Activated naive CD4-positive, alpha-beta T cell treated with anti-CD3 and anti-CD28 coated beads, Interleukin-2, amount 50 U/mL, for 24 hours (primary cell): ENCODE results near the gene TLR3.

Experiments used
- H3K27ac Mint-ChIP-seq: one replicate; pipeline ENCODE4 v1.8.0; 2021; ENCODE audit warnings: mild to moderate bottlenecking, mixed read lengths
- H3K27me3 Mint-ChIP-seq: one replicate; pipeline ENCODE4 v1.8.0; 2021; ENCODE audit warnings: mixed read lengths
- H3K36me3 Mint-ChIP-seq: one replicate; pipeline ENCODE4 v1.8.0; 2021; ENCODE audit warnings: mixed read lengths
- H3K4me1 Mint-ChIP-seq: one replicate; pipeline ENCODE4 v1.8.0; 2021; ENCODE audit warnings: mixed read lengths
- H3K4me3 Mint-ChIP-seq: one replicate; pipeline ENCODE4 v1.8.0; 2021; ENCODE audit warnings: mild to moderate bottlenecking, mixed read lengths
- H3K9me3 Mint-ChIP-seq: one replicate; pipeline ENCODE4 v1.8.0; 2021; ENCODE audit warnings: mixed read lengths

The TLR3 gene

GRCh38 chr4:186109245-186109644 lies 40.3 kb downstream of the TLR3 start:
- Mint-ChIP-seq H3K27ac (no peak overlapping the region), H3K36me3 (no peaks in the 10 kb centered on the region), H3K9me3 (no peaks in the 10 kb centered on the region), H3K4me3 (no peak overlapping the region), H3K4me1 (peaks cover 13% of the 10 kb centered on the region), H3K27me3 (peaks cover 24% of the 10 kb centered on the region)

GRCh38 chr4:186116697-186117096 lies 47.7 kb downstream of the TLR3 start:
- Mint-ChIP-seq H3K36me3 (no peaks in the 10 kb centered on the region), H3K4me3 (no peak overlapping the region), H3K27ac (no peak overlapping the region), H3K9me3 (no peaks in the 10 kb centered on the region), H3K4me1 (no peaks in the 10 kb centered on the region), H3K27me3 (peaks cover 6% of the 10 kb centered on the region)

- H3K27me3 Mint-ChIP-seq: peaks cover 6% of the 10 kb centered on the region
- no peaks in the 10 kb centered on the region for H3K9me3 Mint-ChIP-seq
- H3K36me3 Mint-ChIP-seq: no peaks in the 10 kb centered on the region
- no peaks in the 10 kb centered on the region for H3K4me1 Mint-ChIP-seq
- H3K27ac Mint-ChIP-seq: no peak overlapping the region
- H3K4me3 Mint-ChIP-seq: no peak overlapping the region
These were observed 49.6 kb downstream of the TLR3 start for GRCh38 chr4:186118582-186118981.

- Mint-ChIP-seq H3K27me3 (peaks cover 6% of the 10 kb centered on the region), H3K4me1 (no peaks in the 10 kb centered on the region), H3K4me3 (no peak overlapping the region), H3K9me3 (no peaks in the 10 kb centered on the region), H3K36me3 (no peaks in the 10 kb centered on the region), H3K27ac (no peak overlapping the region)
These were observed 52.1 kb downstream of the TLR3 start for GRCh38 chr4:186121057-186121456.

- H3K27me3 Mint-ChIP-seq: no peaks in the 10 kb centered on the region
These were observed 59.9 kb downstream of the TLR3 start for GRCh38 chr4:186128842-186129241.

GRCh38 chr4:186131935-186132334 lies 63.0 kb downstream of the TLR3 start:
- Mint-ChIP-seq H3K4me3 (no peak overlapping the region), H3K36me3 (no peaks in the 10 kb centered on the region), H3K4me1 (peaks cover 3% of the 10 kb centered on the region), H3K9me3 (no peaks in the 10 kb centered on the region), H3K27ac (no peak overlapping the region), H3K27me3 (no peaks in the 10 kb centered on the region)

More at GRCh38 chr4:186128842-186129241, 59.9 kb downstream of the TLR3 start:
- Mint-ChIP-seq H3K27ac (no peak overlapping the region), H3K36me3 (no peaks in the 10 kb centered on the region), H3K4me1 (no peaks in the 10 kb centered on the region), H3K9me3 (no peaks in the 10 kb centered on the region), H3K4me3 (no peak overlapping the region)

GRCh38 chr4:186132577-186133242 lies 63.8 kb downstream of the TLR3 start:
- Mint-ChIP-seq H3K4me1 (peaks cover 3% of the 10 kb centered on the region), H3K4me3 (no peak overlapping the region), H3K27me3 (no peaks in the 10 kb centered on the region), H3K9me3 (no peaks in the 10 kb centered on the region), H3K27ac (no peak overlapping the region), H3K36me3 (no peaks in the 10 kb centered on the region)

- no peaks in the 10 kb centered on the region for H3K9me3 Mint-ChIP-seq
- no peaks in the 10 kb centered on the region for H3K36me3 Mint-ChIP-seq
- no peak overlapping the region for H3K27ac Mint-ChIP-seq
- peaks cover 3% of the 10 kb centered on the region for H3K4me1 Mint-ChIP-seq
- H3K4me3 Mint-ChIP-seq: no peak overlapping the region
- H3K27me3 Mint-ChIP-seq: no peaks in the 10 kb centered on the region
These were observed 65.3 kb downstream of the TLR3 start for GRCh38 chr4:186134257-186134656.

- Mint-ChIP-seq H3K4me1 (peaks cover 3% of the 10 kb centered on the region), H3K27me3 (no peaks in the 10 kb centered on the region), H3K36me3 (no peaks in the 10 kb centered on the region), H3K27ac (no peak overlapping the region), H3K9me3 (no peaks in the 10 kb centered on the region), H3K4me3 (no peak overlapping the region)
These were observed 65.9 kb downstream of the TLR3 start for GRCh38 chr4:186134861-186135260.

- no peaks in the 10 kb centered on the region for H3K36me3 Mint-ChIP-seq
- H3K4me1 Mint-ChIP-seq: peaks cover 3% of the 10 kb centered on the region
- H3K9me3 Mint-ChIP-seq: no peaks in the 10 kb centered on the region
- no peak overlapping the region for H3K27ac Mint-ChIP-seq
- no peak overlapping the region for H3K4me3 Mint-ChIP-seq
- no peaks in the 10 kb centered on the region for H3K27me3 Mint-ChIP-seq
These were observed 68.3 kb downstream of the TLR3 start for GRCh38 chr4:186137196-186137794.
